ENCODE measurements around the gene SLC25A30. TPM values are rescaled to one million over a fixed set of nuclear protein-coding genes. Genes with fewer than 3 reads are reported as not detected.
"Not testable (repeated sequence)": the region's sequence is repeated elsewhere in the genome, so short reads cannot be mapped to it uniquely, and the experiment has no call there.

SLC25A30 gene
- total RNA-seq, 2 donors from 2014 or later, result 12.6 to 14.2 TPM

DNA sequence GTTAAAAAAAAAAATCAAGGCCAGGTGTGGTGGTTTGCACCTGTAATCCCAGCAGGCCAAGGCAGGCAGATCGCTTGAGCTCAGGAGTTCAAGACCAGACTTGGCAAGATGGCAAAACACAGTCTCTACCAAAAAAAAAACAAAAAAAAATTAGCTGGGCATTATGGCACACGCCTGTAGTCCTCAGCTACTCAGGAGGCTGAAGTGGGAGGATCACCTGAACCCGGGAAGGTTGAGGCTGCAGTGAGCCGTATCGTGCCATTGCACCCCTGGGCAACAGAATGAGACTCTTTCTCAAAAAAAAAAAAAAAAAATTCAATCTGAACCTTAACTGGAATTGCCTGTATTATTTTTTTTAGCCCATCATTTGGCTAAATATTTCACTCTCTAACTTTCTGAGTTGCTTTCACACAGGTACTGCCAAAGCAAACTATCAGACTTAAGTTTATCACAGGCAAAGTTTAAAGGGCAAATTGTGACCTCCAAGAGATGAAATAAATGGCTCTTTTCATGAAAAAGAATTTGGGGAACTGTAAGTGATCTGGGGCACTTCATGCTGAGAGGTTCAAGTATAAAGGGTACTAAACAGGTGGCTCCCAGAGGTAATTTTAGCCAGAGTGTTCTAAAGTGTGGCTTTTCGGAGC is 14.7 kb upstream of the SLC25A30 start:
- TF ChIP-seq POLR2A (IDR thresholded peaks at IDR 0.05) (no peak), POLR2AphosphoS5 (IDR thresholded peaks at IDR 0.05) (no peak)
- TF ChIP-seq, protein P1, sequence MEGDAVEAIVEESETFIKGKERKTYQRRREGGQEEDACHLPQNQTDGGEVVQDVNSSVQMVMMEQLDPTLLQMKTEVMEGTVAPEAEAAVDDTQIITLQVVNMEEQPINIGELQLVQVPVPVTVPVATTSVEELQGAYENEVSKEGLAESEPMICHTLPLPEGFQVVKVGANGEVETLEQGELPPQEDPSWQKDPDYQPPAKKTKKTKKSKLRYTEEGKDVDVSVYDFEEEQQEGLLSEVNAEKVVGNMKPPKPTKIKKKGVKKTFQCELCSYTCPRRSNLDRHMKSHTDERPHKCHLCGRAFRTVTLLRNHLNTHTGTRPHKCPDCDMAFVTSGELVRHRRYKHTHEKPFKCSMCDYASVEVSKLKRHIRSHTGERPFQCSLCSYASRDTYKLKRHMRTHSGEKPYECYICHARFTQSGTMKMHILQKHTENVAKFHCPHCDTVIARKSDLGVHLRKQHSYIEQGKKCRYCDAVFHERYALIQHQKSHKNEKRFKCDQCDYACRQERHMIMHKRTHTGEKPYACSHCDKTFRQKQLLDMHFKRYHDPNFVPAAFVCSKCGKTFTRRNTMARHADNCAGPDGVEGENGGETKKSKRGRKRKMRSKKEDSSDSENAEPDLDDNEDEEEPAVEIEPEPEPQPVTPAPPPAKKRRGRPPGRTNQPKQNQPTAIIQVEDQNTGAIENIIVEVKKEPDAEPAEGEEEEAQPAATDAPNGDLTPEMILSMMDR (IDR thresholded peaks at IDR 0.05), result no peak
- no peaks in the 10 kb centered on the region for H3K4me1 ChIP-seq (replicated peaks)
- H3K27me3 ChIP-seq (replicated peaks; ENCODE audit: insufficient read depth), result no peaks in the 10 kb centered on the region
- 92% methylated on average over 6 of the region's 6 CpGs for WGBS
- no peaks in the 10 kb centered on the region for H3K9me3 ChIP-seq
- no peaks in the 10 kb centered on the region for H3K36me3 ChIP-seq
- DNase-seq (ENCODE audit: low spot score), result no peak
- H3K27ac ChIP-seq, result no peak overlapping the region
- no peak overlapping the region for H3K4me3 ChIP-seq
- intact Hi-C loops (cut with DNase I), result no loop called here

- 82% methylated on average over 16 of the region's 16 CpGs for WGBS
- H3K27ac ChIP-seq; DNase-seq (ENCODE audit: low spot score); H3K36me3 ChIP-seq; H3K4me1 ChIP-seq (replicated peaks); H3K4me3 ChIP-seq; intact Hi-C loops (cut with DNase I); H3K9me3 ChIP-seq; H3K27me3 ChIP-seq (replicated peaks; ENCODE audit: insufficient read depth): not testable (repeated sequence)
These were observed 8.1 kb upstream of the SLC25A30 start for GRCh38 chr13:45426056-45426841.

DNA sequence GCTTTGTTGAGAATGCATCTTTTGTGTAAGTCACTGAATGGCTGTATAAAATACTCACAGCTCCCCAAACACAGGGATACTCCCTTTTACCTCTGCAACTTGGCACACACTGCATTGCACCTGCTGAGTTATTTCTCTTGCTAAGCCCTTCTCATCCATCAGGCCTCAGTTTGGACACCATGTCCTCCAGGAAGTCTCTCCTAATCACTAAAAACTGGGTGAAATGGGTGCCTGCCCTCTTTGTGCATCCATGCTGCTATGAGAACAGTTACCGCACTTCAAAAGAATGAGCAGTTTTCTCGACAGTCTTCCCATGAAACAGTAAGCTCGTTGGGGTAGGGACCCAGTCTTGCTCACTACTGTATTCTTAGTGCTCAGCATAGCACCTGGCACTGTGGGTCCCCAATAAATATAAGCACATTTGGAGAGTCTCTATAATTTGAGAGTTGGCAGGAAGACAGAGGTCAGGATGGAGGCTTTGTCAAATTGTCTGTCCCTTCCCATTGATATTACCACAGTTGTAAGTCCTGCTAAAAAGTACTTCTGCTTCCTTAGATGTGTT is 4.6 kb upstream of the SLC25A30 start:
- H3K4me3 ChIP-seq, result no peak overlapping the region
- H3K27me3 ChIP-seq (replicated peaks; ENCODE audit: insufficient read depth), result no peaks in the 10 kb centered on the region
- no peak overlapping the region for H3K27ac ChIP-seq
- WGBS, result 62% methylated on average over 3 of the region's 3 CpGs
- intact Hi-C loops (cut with DNase I), result no loop called here
- no peaks in the 10 kb centered on the region for H3K4me1 ChIP-seq (replicated peaks)
- TF ChIP-seq POLR2A (IDR thresholded peaks at IDR 0.05), result no peak
- no peak for TF ChIP-seq POLR2AphosphoS5 (IDR thresholded peaks at IDR 0.05)
- TF ChIP-seq, protein P1 (IDR thresholded peaks at IDR 0.05), result no peak
- DNase-seq (ENCODE audit: low spot score), result no peak
- H3K36me3 ChIP-seq, result no peaks in the 10 kb centered on the region
- H3K9me3 ChIP-seq, result no peaks in the 10 kb centered on the region

DNA sequence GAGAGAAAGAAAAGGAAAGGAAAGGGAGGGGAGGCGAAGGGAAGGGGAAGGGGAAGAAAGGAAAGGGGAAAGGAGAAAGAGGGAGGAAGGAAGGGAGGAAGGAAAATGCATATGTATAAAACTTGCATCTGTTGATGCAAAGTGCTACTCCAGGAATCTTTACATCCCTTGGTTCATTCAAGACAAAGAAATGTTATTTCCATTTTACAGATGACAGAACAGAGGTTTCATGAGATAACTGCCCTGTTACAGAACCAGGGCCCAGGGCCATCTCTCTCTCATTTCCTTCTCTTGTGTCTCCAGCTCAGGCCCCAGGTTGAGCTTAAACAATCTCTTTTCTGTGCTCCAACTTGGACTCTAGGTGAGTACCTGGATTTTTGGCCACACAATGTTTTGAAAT is 1.8 kb upstream of the SLC25A30 start:
- TF ChIP-seq POLR2A (IDR thresholded peaks at IDR 0.05) (no peak), POLR2AphosphoS5 (IDR thresholded peaks at IDR 0.05) (no peak)
- TF ChIP-seq, protein P1 (IDR thresholded peaks at IDR 0.05), result no peak
- 79% methylated on average over 1 of the region's 1 CpG for WGBS
- Histone ChIP-seq H3K4me1 (replicated peaks) (peaks cover 7% of the 10 kb centered on the region), H3K4me3 (no peak overlapping the region), H3K36me3 (no peaks in the 10 kb centered on the region), H3K9me3 (no peaks in the 10 kb centered on the region), H3K27ac (no peak overlapping the region), H3K27me3 (replicated peaks; ENCODE audit: insufficient read depth) (no peaks in the 10 kb centered on the region)
- DNase-seq (ENCODE audit: low spot score), result no peak
- intact Hi-C loops (cut with DNase I), result loop anchor here (5.0 kb wide), 1 partner anchor 78 kb away; the partner anchor contains the start of gene TPT1

- not testable (repeated sequence) for H3K4me1 ChIP-seq (replicated peaks); H3K36me3 ChIP-seq; H3K27me3 ChIP-seq (replicated peaks; ENCODE audit: insufficient read depth); H3K9me3 ChIP-seq; H3K4me3 ChIP-seq; H3K27ac ChIP-seq; DNase-seq (ENCODE audit: low spot score)
- intact Hi-C loops (cut with DNase I), result loop anchor here (5.0 kb wide), 1 partner anchor 77 kb away; the partner anchor contains the start of gene TPT1
- WGBS, result 96% methylated on average over 16 of the region's 16 CpGs
These were observed 1.2 kb upstream of the SLC25A30 start for GRCh38 chr13:45419389-45419788.

Measured in prostate gland (tissue), 2 donors.